Activated CD8-positive, alpha-beta memory T cell treated with anti-CD3 and anti-CD28 coated beads, Interleukin-2, amount 50 U/mL, for 1 hour (primary cell): ENCODE data around the gene PGAP6.
"Not testable (repeated sequence)": the region's sequence is repeated elsewhere in the genome, so short reads cannot be mapped to it uniquely, and the experiment has no call there.

Experiments used
- DNase-seq: peaks from one replicate; pipeline ENCODE4 v3.0.0-alpha.2; 2020; ENCODE audit errors: extremely low read depth

The PGAP6 gene

GRCh38 chr16:381789-382717 lies at the start of gene PGAP6:
Gene PGAP6, minus strand, starts transcription at chr16:381978. Its CDS starts 157 bp downstream, at chr16:381821.
- DNase-seq: no peak

- no peak for DNase-seq
These were observed 49.1 kb upstream of the PGAP6 start for GRCh38 chr16:430904-431303.

- no peak for DNase-seq
These were observed 45.5 kb upstream of the PGAP6 start for GRCh38 chr16:427250-427649.

GRCh38 chr16:426906-427249 lies 45.1 kb upstream of the PGAP6 start:
- DNase-seq: no peak

- no peak for DNase-seq
These were observed 44.5 kb upstream of the PGAP6 start for GRCh38 chr16:426115-426905.

- no peak for DNase-seq
These were observed 43.9 kb upstream of the PGAP6 start for GRCh38 chr16:425740-426114.

- peak; percentile 41 for DNase-seq
These were observed 43.4 kb upstream of the PGAP6 start, which contains the start of gene RAB11FIP3 for GRCh38 chr16:425082-425718. Gene RAB11FIP3, plus strand, starts transcription at chr16:425649. Its CDS starts 358 bp downstream, at chr16:426007.

- DNase-seq: no peak
These were observed 42.9 kb upstream of the PGAP6 start for GRCh38 chr16:424623-425081.

- DNase-seq: no peak
These were observed 42.4 kb upstream of the PGAP6 start for GRCh38 chr16:424033-424622.

- DNase-seq: not testable (repeated sequence)
These were observed 40.4 kb upstream of the PGAP6 start for GRCh38 chr16:422179-422578.

GRCh38 chr16:415170-415498 lies 33.4 kb upstream of the PGAP6 start:
- DNase-seq: not testable (repeated sequence)

- no peak for DNase-seq
These were observed 32.8 kb upstream of the PGAP6 start for GRCh38 chr16:414395-415169.

- DNase-seq: no peak
These were observed 29.9 kb upstream of the PGAP6 start for GRCh38 chr16:411576-412265.

GRCh38 chr16:410516-411178 lies 28.9 kb upstream of the PGAP6 start:
- no peak for DNase-seq

- no peak for DNase-seq
These were observed 25.5 kb upstream of the PGAP6 start for GRCh38 chr16:407253-407652.

GRCh38 chr16:405548-406506 lies 24.0 kb upstream of the PGAP6 start:
- DNase-seq: no peak

- no peak for DNase-seq
These were observed 23.3 kb upstream of the PGAP6 start for GRCh38 chr16:404971-405486.
